Endothelial cell of umbilical vein (primary cell): Measurements from ENCODE around the gene ASMTL. TPM values are rescaled to one million over a fixed set of nuclear protein-coding genes. Genes with fewer than 3 reads are reported as not detected.

ENCODE experiments used
- BruUV-seq: library from RNA; stranded (reverse); fragments of 400-500 nt; replicated peaks from 2 replicates; lab custom pipeline; 2021; lab: Mats Ljungman, UMichigan
- CTCF ChIA-PET: fragments of 300-600, 350-600 bp; sonication (Branson Sonifier 250); formaldehyde crosslinking; loops from one replicate; lab custom pipeline; 2021; ENCODE audit warnings: antibody characterized with exemption, inconsistent platforms; lab: Charles Lee
- POLR2A ChIA-PET: fragments of 300-600, 350-600 bp; sonication (Branson Sonifier 250); formaldehyde crosslinking; loops from one replicate; lab custom pipeline; 2021; ENCODE audit warnings: antibody characterized with exemption, inconsistent platforms; lab: Charles Lee
- DNase-seq: peaks from one replicate; pipeline ENCODE4 v3.0.0-alpha.2; 2011; ENCODE audit warnings: low read depth, low spot score
- FAIRE-seq: peaks from 2 replicates; lab custom pipeline; 2011; peaks lifted over from hg19 to GRCh38; lab: Jason Lieb, UNC
- H2AFZ ChIP-seq: 2 replicates; pipeline ENCODE4 v1.6.0; 2012; ENCODE audit warnings: low read depth, low read length, control low read depth, inconsistent platforms
- H3K27ac ChIP-seq: 2 replicates; pipeline ENCODE4 v1.5.1; 2011; ENCODE audit warnings: low read depth, mild to moderate bottlenecking, control low read depth, low read length, moderate library complexity; ENCODE audit not compliant: insufficient read depth
- H3K27me3 ChIP-seq, 2 experiments: 2 replicates each; pipeline versions ENCODE4 v1.6.0 to v1.6.1; 2011; ENCODE audit warnings: low read length in 2 of 2, mixed read lengths in 1 of 2; ENCODE audit not compliant: control insufficient read depth in 2 of 2, insufficient read depth in 2 of 2
- H3K36me3 ChIP-seq, 2 experiments: 2 replicates in 1 of 2; 3 replicates in 1 of 2; pipeline ENCODE4 v1.5.1; 2011; ENCODE audit warnings: low read length in 2 of 2, mild to moderate bottlenecking in 1 of 2, moderate library complexity in 1 of 2; ENCODE audit not compliant: control insufficient read depth in 2 of 2, insufficient read depth in 2 of 2; ENCODE audit errors: extremely low read depth in 1 of 2
- H3K4me1 ChIP-seq: 3 replicates; pipeline ENCODE4 v1.5.1; 2011; ENCODE audit warnings: mild to moderate bottlenecking, low read length; ENCODE audit not compliant: control insufficient read depth, insufficient read depth; ENCODE audit errors: extremely low read depth
- H3K4me2 ChIP-seq: 2 replicates; pipeline ENCODE4 v1.6.1; 2011; ENCODE audit warnings: low read length, control low read depth, mixed read lengths; ENCODE audit not compliant: insufficient read depth
- H3K4me3 ChIP-seq, 3 experiments: fragments of 200-600 bp in 1 of 3; sonication (generic), shearing (Covaris generic) in 1 of 3; replicated peaks in 1 of 3; 2 replicates each; pipeline ENCODE4 v1.5.1; 2011 to 2016; ENCODE audit warnings: control low read depth in 3 of 3, low read length in 3 of 3, mild to moderate bottlenecking in 2 of 3, inconsistent platforms in 1 of 3, low read depth in 1 of 3, moderate library complexity in 1 of 3; ENCODE audit not compliant: insufficient read depth in 1 of 3
- H3K79me2 ChIP-seq: 2 replicates; pipeline ENCODE4 v1.6.0; 2012; ENCODE audit warnings: low read length, inconsistent platforms; ENCODE audit not compliant: control insufficient read depth, insufficient read depth
- H3K9ac ChIP-seq: replicated peaks from 2 replicates; pipeline ENCODE3; 2011; ENCODE audit warnings: low read length, control low read depth; ENCODE audit not compliant: insufficient read depth; ENCODE audit errors: extremely low read depth
- H3K9me1 ChIP-seq: replicated peaks from 3 replicates; pipeline ENCODE4 v1.6.0; 2011; ENCODE audit warnings: mild to moderate bottlenecking, low read length; ENCODE audit not compliant: control insufficient read depth, insufficient read depth; ENCODE audit errors: extremely low read depth
- H3K9me3 ChIP-seq: replicated peaks from 2 replicates; pipeline ENCODE4 v1.5.1; 2012; ENCODE audit warnings: low read length, inconsistent platforms; ENCODE audit not compliant: control insufficient read depth, insufficient read depth
- H4K20me1 ChIP-seq: replicated peaks from 2 replicates; pipeline ENCODE3; 2011; ENCODE audit warnings: mild to moderate bottlenecking, low read length; ENCODE audit not compliant: control insufficient read depth, insufficient read depth; ENCODE audit errors: extremely low read depth
- MAX ChIP-seq: IDR thresholded peaks from 2 replicates; pipeline ENCODE4 v1.6.1; 2011; ENCODE audit not compliant: insufficient read depth, insufficient read length
- dilution Hi-C: fragments of 300-500 bp; cut with MboI; formaldehyde crosslinking; loops from one replicate; pipeline ENCODE4 v1.15.0; 2019; ENCODE audit warnings: low sequenced_read_pairs; ENCODE audit not compliant: extremely low pct_ligation_motif_present
- intact Hi-C: fragments of 100-400 bp; cut with micrococcal nuclease; formaldehyde crosslinking; loops from one replicate; pipeline ENCODE4 v1.10.0; 2022
- polyA plus RNA-seq, 4 experiments: library from polyadenylated mRNA; depleted of rRNA in 3 of 4; stranded (reverse) in 3 of 4; unstranded in 1 of 4; fragments of >200 nt; gene quantifications; 2 replicates each; pipeline versions ENCODE4 v1.2.1 to v1.2.3, GENCODE V29; 2011 to 2012; ENCODE audit warnings: missing spikeins in 1 of 4
- total RNA-seq: library from RNA; stranded (reverse); gene quantifications from 2 replicates; pipeline ENCODE4 v1.2.3, GENCODE V29; 2021
- TF ChIP-seq, protein P1 (sequence below), 2 donors: IDR thresholded peaks; 1 replicate in 1 of 2; 2 replicates in 1 of 2; pipeline ENCODE4 v1.5.1; 2011; ENCODE audit warnings: low read length in 2 of 2, mild to moderate bottlenecking in 2 of 2, moderate library complexity in 2 of 2, control low read depth in 1 of 2, inconsistent platforms in 1 of 2, low read depth in 1 of 2; ENCODE audit not compliant: insufficient read depth in 1 of 2; ENCODE audit errors: extremely low read depth in 1 of 2

The ASMTL gene
- total and polyA plus RNA-seq, 2 donors (not counting 3 experiments of a cell fraction or from before 2014, with no cell fraction given) = 27.1 to 29.9 TPM

- FAIRE-seq = peak; percentile 31
- dilution Hi-C loops = no loop called here
- CTCF ChIA-PET = no interaction called here
Measured at GRCh38 chrX:1453951-1454785, 1.5 kb upstream of the ASMTL start.

More at GRCh38 chrX:1453951-1454785, 1.5 kb upstream of the ASMTL start:
- H3K27ac ChIP-seq = no peak overlapping the region
- POLR2A ChIA-PET = no interaction called here
- intact Hi-C loops = loop anchor here (1.0 to 10.0 kb wide), 12 partner anchors 62 to 1237 kb away; partner anchors contain the start of genes AKAP17A, CD99 and SLC25A6
- H3K27me3 ChIP-seq = no peaks in the 10 kb centered on the region
- BruUV-seq = no TSS peak
- H3K4me1 ChIP-seq = peaks cover 2% of the 10 kb centered on the region
- H3K4me2 ChIP-seq = no peak overlapping the region
- peak overlapping the region in 1 of 3 experiments; percentile 73 for H3K4me3 ChIP-seq
- H4K20me1 ChIP-seq = no peaks in the 10 kb centered on the region
- no peaks in the 10 kb centered on the region for H3K9me1 ChIP-seq
- TF ChIP-seq, protein P1, sequence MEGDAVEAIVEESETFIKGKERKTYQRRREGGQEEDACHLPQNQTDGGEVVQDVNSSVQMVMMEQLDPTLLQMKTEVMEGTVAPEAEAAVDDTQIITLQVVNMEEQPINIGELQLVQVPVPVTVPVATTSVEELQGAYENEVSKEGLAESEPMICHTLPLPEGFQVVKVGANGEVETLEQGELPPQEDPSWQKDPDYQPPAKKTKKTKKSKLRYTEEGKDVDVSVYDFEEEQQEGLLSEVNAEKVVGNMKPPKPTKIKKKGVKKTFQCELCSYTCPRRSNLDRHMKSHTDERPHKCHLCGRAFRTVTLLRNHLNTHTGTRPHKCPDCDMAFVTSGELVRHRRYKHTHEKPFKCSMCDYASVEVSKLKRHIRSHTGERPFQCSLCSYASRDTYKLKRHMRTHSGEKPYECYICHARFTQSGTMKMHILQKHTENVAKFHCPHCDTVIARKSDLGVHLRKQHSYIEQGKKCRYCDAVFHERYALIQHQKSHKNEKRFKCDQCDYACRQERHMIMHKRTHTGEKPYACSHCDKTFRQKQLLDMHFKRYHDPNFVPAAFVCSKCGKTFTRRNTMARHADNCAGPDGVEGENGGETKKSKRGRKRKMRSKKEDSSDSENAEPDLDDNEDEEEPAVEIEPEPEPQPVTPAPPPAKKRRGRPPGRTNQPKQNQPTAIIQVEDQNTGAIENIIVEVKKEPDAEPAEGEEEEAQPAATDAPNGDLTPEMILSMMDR (IDR thresholded peaks at IDR 0.05; ENCODE audit: extremely low read depth in 1 of 2, insufficient read depth in 1 of 2, low read depth in 1 of 2, low read length in 2 of 2) = peak; percentile 92 to 97
- TF ChIP-seq MAX = no peak
- H3K79me2 ChIP-seq = peaks cover 23% of the 10 kb centered on the region
- peak overlapping the region; percentile 33 for H2AFZ ChIP-seq
- H3K9ac ChIP-seq = no peak overlapping the region
- no peaks in the 10 kb centered on the region for H3K36me3 ChIP-seq
- no peaks in the 10 kb centered on the region for H3K9me3 ChIP-seq
- DNase-seq = peak; percentile 88
